ENCODE results near the gene RIPPLY3.

The RIPPLY3 gene, protein sequence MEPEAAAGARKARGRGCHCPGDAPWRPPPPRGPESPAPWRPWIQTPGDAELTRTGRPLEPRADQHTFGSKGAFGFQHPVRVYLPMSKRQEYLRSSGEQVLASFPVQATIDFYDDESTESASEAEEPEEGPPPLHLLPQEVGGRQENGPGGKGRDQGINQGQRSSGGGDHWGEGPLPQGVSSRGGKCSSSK

DNA sequence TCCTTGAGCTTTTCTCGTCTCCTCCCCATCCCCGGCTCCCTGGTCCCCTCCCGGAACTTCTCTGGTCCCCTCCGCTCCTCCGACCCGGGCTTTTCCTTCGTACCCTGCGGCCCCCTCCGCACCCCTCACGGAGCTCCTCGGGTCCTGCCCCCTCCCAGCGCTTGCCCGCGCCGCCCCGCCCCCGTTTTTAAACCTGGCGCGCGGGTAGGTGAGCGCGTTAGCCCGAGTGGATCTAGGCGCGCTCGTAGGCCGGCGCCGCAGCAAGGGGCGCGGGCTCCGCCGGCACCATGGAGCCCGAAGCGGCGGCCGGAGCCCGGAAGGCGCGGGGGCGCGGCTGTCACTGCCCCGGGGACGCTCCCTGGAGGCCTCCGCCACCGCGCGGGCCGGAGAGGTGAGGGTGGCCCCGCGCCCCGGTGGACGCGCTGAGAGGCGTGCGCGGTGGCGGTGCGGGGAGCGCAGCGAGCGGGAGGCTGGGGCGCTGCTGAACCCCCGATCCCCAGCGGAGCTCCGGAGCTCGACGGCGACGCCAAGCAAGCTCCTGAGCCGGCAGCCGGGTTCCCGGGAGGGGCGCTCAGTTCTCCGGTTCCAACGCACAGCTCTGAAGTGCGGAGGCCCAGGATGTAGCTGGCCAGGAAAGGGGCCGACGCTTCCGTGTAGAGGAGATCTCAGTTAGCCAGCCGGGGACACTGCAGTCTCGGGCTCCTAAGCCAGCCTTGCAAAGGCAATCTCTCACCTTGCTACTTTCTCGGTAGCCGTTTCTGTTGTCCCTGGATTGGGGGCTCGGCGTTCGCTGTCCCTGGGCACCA, at the start of gene RIPPLY3:
Gene RIPPLY3 (plus strand): TSS at position 217 of the 806 bp plus-strand sequence. CDS start 71 bp downstream, at position 288.
- no peak for DNase-seq (ENCODE audit: low read depth)

DNA sequence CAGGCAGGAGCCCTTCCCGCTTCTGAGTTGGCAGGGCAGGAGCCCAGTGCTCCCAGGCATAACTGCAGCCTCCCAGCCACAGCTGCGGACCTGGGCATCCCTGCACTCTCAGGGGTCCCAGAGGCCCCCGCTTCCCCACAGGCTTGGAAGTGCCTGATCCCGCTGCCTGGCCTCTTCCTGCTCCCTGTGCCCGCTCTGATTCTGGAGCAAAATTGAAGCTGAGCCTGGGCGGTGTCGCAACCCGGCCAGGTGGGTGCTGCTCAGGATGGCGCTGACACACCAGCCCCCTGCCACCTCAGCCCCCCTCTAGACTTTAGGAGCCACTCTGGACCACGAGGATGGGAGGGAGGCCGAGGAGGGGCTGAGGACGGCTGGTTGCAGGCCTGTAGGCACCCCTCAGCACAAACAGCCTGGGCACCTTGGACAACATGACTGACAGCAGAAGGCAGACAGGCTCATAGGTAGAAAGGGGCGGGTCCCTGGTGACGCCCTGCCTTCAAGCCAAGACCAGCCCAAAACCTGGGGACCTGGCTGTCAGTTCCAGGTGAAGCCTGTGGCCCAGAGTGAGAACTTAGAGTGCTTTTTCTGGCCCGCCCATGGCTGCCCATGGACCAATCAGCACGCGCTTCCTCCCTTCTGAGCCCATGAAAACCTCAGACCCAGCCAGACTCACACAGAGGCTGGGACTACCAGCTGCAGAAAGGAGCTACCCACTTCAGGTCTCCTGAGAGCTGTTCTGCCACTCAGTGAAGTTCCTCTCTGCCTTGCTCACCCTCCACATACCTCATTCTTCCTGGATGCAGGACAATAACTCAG, 47.3 kb upstream of the RIPPLY3 start:
- no peak for DNase-seq (ENCODE audit: low read depth)

DNA sequence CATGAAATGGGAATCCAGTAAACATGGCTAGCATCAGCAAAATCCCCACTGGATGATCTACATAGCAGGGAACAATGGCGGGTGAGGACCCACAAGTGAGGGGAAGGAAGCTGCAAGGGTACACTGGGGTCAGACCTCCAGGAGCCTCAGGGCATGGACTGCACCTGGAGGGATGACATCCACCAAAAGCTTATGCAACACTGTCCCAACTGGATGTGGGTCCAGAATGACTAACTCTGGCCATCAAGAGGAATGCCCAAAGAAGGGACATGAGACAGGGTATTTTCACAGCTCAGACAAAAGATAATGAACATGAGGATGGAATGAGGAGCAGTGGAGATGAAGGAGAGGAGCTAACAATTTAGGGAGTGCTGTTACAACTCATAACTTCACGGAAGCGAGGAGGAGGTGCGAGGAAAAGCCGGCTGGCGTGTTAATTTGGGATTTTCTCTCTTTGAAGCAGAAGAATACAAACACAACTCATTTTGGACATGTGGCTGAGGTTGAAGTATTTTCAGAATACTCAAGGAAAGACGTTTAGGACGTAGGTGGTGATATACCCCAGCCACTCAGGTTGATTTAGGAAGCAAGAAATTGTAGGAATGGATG, 45.7 kb upstream of the RIPPLY3 start:
- no peak for DNase-seq (ENCODE audit: low read depth)

DNA sequence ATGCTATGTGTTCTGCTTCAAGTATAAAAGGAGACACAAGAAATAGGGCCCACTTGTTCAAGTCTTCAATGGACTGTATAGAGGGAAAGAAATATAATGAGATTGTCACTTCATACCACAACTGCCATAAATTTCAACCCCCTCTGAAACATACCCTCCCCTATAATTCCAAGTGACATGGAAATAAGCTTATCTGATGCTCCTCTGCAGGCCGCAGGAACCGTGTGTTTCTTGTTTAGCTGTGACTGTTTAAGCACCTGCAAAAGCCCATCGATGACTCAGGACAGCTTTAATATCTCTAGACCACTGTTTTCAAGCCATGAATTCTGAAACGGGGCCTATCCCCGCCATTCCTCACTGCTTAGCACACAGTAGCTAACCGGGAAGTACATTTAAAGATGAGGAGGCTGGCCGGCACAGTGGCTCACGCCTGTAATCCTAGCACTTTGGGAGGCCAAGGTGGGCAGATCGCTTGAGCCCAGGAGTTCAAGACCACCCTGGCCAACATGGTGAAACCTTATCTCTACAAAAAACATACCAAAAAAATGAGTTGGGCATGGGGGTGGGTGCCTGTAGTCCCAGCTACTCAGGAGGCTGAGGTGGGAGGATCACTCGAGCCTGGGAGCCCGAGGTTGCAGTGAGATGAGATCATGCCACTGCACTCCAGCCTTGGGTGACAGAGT, 44.3 kb upstream of the RIPPLY3 start:
- DNase-seq (ENCODE audit: low read depth): no peak

DNA sequence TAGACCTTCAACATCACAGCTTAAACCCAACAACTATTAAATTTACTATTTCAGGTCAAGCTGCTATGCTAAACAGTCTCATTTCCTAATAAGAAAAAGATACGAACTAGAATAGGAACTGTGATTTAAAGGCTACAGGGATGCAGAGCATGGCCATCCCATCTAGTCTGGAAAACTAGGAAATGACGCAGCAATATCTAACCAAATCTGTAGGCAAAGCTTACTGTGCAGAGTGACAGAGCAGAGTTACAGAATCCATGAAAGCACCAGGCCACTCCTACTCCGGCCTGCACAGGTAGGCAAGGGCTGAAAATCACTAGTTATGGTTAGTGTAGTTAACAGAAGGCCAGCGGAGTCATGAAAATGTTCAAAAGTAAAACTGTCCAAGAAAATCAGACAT, 42.1 kb upstream of the RIPPLY3 start:
- DNase-seq (ENCODE audit: low read depth): no peak

DNA sequence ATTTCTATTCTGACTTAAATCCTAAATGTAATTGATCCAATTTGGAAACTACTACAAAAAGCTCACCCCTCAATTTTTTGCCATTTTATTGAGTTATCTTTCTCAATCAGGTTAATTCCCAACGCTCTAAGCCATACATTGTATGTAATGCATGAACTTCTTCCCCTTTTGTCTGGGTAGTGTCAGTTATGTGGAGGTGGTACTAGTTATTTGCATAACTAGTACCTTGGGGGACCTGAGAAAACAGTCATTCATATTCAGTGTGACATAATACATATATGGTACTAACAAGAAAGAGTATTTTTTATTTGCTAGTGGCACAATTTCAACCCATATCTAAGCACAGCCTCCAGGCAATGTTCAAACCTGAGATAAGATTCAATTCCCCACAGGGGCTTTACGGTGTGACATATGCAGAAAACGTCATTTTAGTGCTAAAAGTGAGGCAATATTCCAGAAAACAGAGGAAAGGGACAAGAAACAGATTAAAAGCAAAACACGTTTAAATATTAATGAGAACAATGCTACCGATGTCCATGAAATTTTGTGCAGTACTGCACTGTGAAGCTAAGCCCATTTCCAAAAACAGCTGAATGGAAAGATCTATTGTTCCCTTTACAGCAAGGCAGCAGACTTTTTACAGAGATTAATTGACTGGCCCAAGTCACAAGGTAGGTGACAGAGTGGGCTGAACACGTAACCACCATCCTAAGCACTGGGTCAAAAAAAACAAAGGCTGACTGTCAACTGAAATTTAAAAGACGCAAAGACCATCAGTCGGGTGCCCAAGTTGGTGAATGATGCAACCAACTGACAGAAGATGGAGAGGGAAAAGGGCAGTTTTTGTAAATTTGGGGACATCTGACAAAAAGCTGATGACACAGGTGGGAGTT, 41.4 kb upstream of the RIPPLY3 start:
- DNase-seq (ENCODE audit: low read depth): no peak

DNA sequence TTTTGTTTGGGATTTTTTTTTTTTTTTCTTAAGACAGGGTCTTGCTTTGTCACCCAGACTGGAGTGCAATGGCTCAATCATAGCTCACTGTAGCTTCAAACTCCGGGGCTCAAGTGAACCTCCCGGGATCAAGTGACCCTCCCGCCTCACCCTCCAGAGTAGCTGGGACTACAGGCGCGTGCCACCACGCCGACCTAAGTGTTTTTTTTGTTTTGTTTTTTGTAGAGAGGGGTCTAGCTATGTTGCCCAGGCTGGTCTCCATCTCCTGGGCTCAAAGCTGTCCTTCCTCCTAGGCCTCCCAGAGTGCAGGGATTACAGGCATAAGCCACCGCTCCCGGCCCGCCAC, 40.8 kb upstream of the RIPPLY3 start:
- DNase-seq (ENCODE audit: low read depth): no peak

DNA sequence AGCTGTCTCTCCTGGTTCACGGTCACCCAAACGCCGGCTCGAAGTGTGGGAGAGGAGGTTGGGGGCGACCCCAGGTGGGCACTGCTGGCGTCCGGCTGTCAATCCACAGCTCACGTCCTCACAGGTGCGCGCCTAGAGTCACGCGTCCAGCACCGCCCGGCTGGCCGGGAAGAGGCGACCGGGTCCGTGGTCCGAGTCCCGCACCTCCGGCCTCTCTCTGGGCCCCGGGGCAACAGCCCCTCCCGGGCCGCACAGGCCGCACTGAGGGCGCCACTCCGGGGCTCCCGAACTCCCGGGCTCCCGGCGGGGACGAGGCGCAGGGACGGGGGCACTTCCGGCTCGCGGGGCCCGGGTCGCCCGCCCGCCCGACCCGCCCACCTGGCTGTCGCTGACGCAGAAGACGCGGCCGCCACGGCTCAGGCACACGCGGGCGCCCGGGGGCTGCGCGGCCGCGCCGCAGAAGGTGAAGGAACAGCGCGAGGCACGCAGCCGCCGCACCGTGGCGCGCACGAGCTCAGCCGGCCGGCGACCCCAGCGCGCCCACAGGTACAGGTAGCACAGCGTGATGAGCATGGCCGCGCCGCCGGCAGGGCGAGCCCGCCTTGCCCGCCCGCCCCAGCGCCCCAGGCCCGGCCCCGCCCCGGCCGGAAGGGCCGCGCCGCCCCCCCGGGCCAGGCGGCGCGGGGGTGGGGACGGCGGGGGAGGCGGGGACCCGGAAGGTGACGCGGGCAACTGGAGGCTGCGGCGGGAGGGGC, 40.3 kb upstream of the RIPPLY3 start, which contains the start of gene HLCS:
Gene HLCS (minus strand): TSS at position 604 of the 755 bp plus-strand sequence. CDS start 31 bp downstream, at position 573.
- DNase-seq (ENCODE audit: low read depth): peak; percentile 30

DNA sequence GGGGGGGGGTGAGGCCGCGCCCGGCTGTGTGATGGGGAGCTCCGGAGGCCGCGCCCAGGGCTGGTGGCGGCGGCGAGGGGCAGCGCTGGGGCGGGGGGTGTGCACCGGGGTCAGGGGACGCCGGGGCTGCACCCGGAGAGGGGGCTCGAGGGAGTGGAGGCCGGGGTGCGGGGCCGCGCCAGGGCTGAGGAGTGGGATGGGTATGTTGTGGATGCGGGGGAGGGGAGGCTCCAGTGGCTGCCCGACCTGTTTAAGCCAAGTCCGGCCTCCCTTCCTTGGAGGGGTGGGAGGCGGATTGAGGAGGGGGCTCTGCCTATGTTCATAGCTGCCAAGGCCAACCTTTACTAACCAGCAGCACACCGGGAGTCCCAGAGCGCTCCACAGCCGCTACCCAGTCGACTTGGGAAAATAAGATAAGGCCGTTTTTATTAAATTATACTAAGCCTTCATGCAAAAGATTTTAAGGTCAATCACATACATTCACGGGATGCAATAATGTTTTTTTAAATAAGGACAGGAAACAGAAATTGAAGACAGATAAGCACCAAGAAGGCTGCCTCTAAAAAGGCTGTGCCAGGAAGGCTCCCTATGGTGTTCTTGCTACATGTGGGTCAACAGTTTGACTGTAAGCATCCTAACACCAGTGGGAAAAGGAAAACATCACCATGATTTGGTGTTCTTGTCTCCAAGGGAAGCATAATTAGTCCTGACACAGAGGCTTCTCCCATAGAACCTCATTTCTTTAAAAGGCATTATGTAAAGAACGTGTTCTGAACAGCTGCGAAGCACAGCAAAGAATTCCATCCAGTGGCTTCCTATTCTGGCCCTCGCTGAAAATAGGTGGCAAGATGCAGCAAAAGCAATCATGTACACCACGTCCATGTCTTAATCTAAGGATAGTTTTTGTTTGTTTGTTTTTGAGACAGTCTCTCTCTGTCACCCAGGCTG, 39.4 kb upstream of the RIPPLY3 start:
- DNase-seq (ENCODE audit: low read depth): no peak

DNA sequence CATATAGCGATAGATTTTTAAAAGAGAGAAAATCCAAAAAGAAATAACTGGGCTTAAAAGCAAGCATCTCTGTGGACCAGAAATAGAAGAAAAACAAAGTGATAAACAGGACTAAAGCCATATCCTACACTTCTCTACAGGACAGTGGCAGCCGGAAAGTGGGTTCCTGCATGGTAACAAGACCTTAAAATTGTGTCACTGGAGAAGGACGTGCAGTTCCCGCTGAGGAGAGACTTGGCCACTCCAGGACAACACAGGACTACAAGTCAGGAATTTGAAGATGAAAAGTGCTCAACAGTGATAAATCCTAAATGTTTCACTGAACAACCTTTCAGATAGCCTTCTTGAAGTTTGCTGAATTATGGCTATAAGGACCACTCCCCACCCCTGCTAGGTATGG, 38.1 kb upstream of the RIPPLY3 start:
- DNase-seq (ENCODE audit: low read depth): no peak

DNA sequence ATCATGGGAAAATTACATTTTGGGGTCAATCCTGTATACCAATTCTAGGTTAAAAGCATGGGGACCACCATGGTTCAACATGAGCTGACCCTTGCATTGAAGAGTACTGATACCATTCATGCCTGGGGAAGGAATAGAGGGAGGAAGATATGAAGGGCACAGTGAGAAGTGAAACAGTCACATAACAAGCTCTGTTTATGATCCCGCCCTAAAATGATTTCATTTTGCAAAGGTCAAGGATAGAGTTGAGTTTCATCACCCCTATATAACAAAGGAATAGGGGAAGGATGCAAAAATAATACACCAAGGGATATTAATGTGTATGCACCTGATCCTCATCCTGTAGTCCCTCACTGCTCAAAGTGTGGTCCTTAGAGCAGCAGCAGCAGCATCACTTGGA, 37.5 kb upstream of the RIPPLY3 start:
- no peak for DNase-seq (ENCODE audit: low read depth)

DNA sequence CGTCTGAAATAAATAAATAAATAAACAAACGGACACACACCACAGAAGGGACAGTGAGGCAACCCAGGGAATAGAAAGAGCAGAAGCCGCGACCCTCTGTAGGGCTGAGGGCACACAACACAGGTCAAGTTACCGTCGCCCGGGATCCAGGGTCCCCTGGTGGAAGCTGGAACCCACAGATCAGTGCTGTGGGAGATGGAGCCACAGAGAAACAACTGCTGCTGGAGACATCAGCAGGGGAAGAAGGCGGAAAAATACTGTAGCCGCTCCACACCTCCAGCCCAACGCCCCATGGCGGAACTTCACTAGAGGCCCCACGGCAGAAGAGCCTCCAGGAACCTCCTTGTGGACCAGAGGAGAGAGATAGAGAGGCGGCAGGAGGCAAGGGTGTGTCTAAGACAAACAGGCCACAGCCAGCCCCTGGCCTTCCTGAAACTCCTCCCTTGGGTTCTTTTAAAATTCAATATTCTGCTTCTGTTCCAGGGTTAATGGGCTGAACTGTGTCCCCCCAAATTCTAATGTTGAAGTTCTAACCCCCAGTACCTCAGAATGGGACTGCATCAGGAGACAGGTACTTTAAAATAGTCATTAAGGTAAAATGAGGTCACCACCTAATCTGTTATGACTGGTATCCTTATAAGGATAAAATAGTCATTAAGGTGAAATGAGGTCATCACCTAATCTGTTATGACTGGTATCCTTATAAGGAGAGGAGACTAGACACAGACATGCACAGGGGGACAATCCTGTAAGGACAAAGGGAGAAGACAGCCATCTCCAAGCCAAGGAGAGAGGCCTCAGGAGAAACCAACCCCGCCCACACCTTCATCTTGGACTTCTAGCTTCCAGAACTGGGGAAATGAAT, 32.3 kb upstream of the RIPPLY3 start:
- DNase-seq (ENCODE audit: low read depth): no peak

DNA sequence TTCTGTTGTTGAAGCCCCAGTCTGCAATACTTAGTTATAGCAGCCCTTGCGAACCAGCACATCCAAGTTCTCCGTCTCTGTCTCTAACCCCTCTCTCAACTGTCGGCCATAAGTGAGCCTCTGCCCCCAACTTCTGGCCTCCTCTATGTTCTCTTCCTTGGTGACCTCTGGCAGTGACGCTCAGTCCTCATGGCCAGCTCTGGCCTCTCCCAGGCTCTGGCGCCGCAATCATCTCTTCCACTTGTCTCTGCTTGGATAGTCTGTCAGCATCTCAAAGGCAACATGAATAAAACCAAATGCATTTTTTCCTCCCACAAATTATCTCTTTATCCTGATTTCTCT, 31.7 kb upstream of the RIPPLY3 start:
- DNase-seq (ENCODE audit: low read depth): no peak

DNA sequence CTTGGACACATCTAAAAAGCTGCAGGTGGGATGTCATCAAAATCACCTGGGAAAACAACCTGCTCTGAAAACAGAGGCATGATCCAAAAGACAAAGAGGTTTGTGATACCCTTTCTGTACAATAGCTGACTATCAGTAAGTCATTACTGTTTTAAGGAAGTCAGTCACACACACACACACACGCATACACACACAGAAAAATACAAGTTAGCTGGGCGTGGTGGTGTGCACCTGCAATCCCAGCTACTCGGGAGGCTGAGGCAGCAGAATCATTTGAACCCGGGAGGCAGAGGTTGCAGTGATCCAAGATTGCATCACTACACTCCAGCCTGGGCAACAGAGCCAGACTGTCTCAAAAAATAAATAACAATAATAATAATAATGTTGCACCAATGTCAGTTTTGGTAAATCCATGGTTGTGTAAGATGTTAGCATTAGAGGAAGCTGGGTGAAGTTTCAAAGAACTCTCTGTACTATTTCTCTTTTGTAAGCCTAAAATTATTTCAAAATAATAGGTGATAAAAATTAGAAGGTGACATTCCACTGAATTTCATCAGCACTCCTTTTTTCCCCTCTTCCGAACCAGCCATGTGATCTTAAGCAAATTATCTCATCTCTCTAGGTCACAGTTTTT, 30.2 kb upstream of the RIPPLY3 start:
- no peak for DNase-seq (ENCODE audit: low read depth)

DNA sequence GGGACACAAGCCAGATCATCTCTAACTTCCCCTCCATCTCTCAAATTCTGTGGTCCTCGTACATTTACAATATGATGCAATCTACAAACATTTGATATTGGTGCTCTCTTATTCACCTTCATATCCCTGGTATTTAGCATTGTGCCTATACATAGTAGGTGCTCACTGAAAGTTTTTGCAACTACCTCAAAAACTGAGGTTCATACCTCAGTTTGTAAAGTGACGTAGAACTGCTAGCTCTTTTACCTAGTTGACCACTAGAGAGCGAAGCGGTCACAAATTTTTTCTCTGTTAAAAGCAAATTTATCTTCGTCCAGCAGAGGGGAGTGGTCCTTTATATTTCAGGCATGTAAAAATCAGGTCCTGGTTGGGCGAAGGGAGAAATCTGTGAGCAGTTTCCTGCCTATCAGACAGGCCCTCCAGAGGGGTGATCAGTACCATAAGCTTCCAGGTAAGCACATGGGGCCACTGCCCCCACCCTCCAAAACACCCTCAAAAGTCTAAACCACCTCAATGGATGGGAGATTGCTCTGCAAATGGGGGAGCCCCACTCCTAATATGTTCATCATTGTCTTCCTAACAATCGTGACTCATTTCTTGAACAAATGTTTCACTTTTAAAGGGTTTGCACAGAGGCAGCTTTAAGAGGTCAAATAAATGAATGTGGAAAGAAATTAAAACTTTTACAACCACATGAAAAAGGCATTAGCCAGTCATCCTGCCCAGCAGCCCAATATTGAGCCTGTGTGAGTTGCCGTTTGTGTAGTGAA, 29.4 kb upstream of the RIPPLY3 start:
- no peak for DNase-seq (ENCODE audit: low read depth)

DNA sequence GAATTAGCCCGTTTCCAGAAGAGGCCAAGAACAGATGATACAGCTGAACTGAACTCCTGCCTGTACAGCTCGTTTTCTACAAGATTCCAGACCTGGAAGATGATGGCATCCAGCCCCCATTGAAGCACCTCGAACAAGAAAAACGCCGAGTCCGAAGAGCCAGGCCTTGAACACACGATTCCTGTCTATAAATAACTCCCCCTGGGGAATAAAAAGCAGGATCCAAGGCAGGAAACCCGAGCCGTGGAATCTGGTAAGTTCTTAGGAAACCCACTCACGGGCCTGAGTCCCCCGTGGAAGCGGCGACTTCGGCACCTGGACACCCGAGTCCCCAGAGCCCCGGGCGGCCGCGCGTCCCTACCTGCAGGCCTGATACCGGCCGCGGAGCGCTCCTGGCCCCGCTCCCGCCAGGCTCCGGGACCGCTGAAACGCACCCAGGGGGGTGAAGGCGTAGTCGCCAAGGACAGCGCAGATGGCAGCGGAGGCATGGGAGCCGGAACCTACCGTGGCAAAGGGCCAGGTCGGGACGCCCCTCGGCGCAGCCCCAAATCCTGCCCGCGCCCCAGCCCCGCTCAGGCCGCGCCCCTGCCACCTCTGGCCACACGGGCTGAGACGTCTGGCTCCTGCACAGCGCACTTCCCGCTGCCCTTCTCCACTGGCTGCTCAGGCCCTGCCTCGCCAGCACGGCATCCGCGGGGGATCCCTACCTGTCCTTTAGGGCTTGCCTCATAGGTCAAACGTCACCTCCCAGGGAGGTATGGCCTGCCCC, 26.0 kb upstream of the RIPPLY3 start:
- DNase-seq (ENCODE audit: low read depth): no peak
